C4-2B (cell line): Measurements from ENCODE around the gene DRGX.

Source experiments
- H3K27ac ChIP-seq: fragments of 450-650 bp; 2 replicates; pipeline ENCODE4 v1.5.1; 2017
- ZFX ChIP-seq: fragments of 450-650 bp; IDR thresholded peaks from 2 replicates; pipeline ENCODE4 v1.6.1; 2017
- TF ChIP-seq, protein P1 (sequence below): fragments of 450-650 bp; conservative IDR thresholded peaks from 2 replicates; pipeline ENCODE4 v1.5.1; 2017; ENCODE audit warnings: mild to moderate bottlenecking

DRGX gene

DNA sequence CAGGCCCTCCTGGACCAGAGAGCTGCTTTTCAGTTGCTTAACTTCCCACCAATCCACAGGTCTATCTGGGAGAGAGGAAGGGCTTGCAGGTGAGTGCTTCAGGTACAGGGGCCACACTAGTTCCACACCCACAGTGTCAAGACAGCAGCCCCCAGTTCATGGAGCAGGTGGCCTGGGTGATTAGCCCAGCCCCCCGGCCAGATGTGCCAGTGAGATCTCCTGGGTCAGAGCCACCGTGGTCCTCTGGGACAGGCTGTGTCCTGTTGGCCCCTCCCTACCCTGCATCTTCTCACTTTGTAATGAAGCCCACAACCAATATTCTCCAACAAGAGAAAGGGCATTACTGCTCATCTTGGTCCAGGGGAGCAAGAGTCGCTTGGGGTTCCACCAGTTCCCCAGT lies 30.6 kb downstream of the DRGX start:
- H3K27ac ChIP-seq: no peak overlapping the region
- TF ChIP-seq, protein P1, sequence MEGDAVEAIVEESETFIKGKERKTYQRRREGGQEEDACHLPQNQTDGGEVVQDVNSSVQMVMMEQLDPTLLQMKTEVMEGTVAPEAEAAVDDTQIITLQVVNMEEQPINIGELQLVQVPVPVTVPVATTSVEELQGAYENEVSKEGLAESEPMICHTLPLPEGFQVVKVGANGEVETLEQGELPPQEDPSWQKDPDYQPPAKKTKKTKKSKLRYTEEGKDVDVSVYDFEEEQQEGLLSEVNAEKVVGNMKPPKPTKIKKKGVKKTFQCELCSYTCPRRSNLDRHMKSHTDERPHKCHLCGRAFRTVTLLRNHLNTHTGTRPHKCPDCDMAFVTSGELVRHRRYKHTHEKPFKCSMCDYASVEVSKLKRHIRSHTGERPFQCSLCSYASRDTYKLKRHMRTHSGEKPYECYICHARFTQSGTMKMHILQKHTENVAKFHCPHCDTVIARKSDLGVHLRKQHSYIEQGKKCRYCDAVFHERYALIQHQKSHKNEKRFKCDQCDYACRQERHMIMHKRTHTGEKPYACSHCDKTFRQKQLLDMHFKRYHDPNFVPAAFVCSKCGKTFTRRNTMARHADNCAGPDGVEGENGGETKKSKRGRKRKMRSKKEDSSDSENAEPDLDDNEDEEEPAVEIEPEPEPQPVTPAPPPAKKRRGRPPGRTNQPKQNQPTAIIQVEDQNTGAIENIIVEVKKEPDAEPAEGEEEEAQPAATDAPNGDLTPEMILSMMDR: no peak
- TF ChIP-seq ZFX: no peak

DNA sequence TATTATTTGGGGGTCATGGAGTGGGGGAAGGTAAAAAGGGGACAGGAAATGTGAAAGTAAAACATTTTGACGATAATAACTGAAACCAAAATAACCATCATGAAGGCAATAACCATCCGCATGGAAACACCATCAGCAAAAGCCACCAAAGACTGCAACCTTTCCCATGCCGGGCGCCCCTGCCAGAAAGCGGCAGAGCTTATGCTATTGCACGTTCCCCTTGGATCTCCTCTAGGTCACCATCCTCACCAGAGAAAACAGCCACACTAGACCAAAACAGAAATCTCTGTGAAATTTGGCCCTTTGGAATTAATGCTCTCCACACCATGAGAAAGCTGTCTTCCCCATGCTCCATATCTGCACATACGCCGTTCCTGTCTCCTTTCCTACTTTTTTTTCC lies 31.1 kb downstream of the DRGX start:
- H3K27ac ChIP-seq: no peak overlapping the region
- no peak for TF ChIP-seq ZFX
- TF ChIP-seq, protein P1: no peak

DNA sequence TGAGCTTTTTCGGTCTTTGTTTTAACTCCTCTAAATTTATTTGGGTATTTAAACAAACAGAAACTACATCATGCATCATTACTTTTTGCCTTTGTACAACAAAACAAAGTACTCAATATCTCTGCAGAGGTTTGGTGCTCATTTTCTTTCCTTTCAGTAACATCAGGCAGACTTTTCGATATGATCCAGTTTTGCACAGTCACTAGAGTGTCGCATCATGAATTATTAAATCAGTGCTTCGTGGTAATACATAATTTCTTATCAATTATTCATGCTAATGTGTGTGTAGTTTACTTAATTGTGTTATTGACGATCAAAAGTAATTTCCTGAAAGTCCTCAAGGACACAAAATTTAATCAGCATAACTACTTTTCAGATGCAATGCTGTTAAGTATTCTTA lies 31.8 kb downstream of the DRGX start:
- TF ChIP-seq ZFX: no peak
- TF ChIP-seq, protein P1: no peak
- H3K27ac ChIP-seq: no peak overlapping the region

DNA sequence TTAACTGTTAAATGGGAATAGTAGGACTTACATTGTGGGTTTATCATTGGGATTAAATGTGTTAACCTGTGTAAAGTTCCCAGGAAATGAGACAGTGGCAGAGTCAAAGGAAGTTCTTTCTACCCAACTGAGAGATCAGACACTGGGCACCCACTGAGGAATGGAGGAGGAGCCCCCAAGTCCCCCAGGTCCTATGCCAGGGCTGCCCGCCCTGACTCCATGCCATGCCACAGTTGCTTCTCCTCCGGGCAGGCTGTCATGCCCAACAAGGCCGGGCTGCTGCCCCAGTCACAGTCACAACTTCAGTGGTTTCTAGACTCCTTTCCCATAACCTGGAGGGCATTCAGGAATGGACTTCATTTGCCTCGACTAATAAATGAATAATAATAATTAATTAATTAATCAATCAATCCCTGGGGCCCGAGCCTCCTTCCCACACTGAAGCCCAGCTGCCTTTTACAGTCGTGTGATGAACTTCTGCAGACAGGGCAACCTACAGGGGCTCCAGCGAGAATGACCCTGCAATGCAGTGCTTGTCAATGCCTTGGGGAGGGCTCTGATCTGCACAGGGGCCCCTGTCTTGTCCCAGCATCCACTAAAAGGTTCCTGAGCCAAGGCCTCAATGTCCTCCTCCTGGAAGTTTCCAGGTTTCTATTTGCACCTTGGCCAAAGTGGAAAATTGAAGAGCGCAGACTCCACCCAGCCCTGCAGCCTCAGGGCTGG lies 32.4 kb downstream of the DRGX start:
- no peak overlapping the region for H3K27ac ChIP-seq
- no peak for TF ChIP-seq ZFX
- TF ChIP-seq, protein P1: no peak

DNA sequence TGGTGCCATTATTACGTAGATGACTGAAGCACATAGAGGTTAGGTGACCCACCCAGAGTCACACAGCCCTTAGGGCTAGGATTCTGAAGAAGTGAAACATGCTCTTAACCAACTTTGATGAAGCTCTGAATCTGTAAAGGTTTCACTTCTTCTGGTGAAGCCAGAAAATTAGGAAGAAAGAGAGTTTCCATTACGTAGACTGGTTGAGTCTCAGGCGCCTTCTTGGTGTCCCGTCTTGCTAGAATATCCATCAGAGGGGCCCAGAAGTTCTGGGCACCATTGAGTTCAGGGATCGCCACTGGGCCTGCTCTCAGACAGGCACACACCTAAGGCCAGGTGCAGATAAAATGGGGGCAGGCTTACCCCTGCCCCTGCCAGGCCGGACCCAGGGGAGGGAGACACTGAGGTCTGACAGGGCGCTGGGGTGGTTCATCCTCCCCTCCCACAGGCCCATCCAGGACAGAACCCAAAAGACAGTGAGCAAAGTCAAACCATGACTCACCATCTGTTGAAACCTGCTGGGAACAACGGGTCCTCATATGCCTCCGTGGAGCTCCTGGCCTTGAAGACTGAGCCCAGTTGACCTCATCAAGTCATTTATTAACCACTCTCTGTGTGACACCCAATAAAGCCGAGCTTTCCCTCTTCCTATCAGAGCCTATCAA lies 33.2 kb downstream of the DRGX start:
- no peak overlapping the region for H3K27ac ChIP-seq
- no peak for TF ChIP-seq ZFX
- TF ChIP-seq, protein P1: no peak

DNA sequence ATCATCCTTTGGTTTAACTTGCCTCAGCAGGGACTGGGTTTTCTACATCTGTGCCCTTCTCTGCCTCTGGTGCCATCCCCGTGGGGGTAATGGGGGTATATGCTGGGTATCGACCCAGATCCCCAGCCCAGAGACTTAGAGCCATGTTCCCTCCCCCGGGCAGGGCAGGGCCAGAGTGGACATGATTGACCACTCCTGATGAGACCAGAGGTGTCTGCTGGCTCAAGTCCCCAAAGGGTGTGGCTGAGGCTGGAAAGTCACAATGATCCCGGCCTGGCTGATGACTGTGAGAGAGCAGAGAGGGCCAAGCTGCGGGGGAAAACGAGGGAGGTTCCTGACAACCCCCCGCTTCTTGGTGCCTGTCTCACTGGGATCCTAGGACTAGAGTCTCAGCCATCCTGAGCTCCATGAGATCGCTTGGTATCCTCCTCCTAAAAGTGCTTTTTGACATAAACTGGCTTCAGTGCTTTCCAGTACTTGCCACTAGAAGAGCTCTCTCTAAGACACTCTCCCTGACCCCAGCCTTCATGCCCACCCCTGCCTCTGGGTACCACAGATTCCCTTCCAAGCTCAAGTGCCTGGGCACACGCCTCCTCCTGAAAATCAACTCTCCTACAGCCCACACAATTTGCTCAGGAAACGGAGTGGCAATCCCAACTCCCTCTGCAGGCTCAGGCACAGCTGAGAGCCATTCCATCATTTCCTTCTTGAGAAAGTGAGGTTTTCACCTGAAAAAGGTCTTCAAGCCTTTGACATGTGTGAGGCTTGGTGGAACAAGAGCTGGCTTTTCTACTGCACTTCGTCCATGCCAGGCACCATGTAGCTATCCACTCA lies 33.9 kb downstream of the DRGX start:
- TF ChIP-seq, protein P1: no peak
- no peak for TF ChIP-seq ZFX
- H3K27ac ChIP-seq: no peak overlapping the region

DNA sequence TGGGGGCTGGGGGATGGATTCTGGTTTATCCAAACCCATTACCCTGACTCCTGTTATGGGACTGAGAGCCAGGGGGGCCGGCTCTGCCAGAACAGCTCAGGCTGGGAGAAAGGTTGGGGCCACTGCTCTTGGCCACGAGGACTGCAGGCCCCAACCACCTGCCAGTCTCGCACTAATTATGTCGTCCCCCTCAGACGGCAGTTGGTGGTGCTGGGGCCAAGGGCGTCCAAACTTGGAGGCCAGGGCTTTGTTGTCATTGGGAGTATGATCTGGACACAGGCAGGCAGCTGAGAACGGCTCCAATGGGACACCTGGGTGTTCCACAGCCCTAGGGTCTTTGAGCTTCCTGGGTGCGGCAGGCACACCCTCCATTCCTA lies 34.7 kb downstream of the DRGX start:
- H3K27ac ChIP-seq: no peak overlapping the region
- TF ChIP-seq ZFX: no peak
- TF ChIP-seq, protein P1: no peak
